ENCODE results near the gene CLIC4. TPM values are rescaled to one million over a fixed set of nuclear protein-coding genes. Genes with fewer than 3 reads are reported as not detected.

CLIC4 gene
- total RNA-seq, 6 donors from 2014 or later: 44.0 to 234 (median 147) TPM

- H3K4me1 ChIP-seq: peaks cover 10 to 21% (median 20%) of the 10 kb centered on the region in 4 donors
- ATAC-seq (ENCODE audit: low FRiP score in 2 of 2) (no peak), DNase-seq (no peak)
- no peaks in the 10 kb centered on the region for H3K27me3 ChIP-seq
- 95 to 96% methylated on average over 2 of the region's 2 CpGs for WGBS, 2 donors
- H3K4me3 ChIP-seq: no peak overlapping the region
- TF ChIP-seq EP300 (IDR thresholded peaks at IDR 0.05): no peak
- TF ChIP-seq CTCF (IDR thresholded peaks at IDR 0.05): no peak
- TF ChIP-seq POLR2AphosphoS5 (IDR thresholded peaks at IDR 0.05): no peak
- TF ChIP-seq POLR2A (IDR thresholded peaks at IDR 0.05): no peak
- H3K36me3 ChIP-seq: no peaks in the 10 kb centered on the region
- H3K9me3 ChIP-seq: no peaks in the 10 kb centered on the region
- H3K27ac ChIP-seq: no peak overlapping the region
Observed at GRCh38 chr1:24756395-24756794, 11.1 kb downstream of the CLIC4 start.

GRCh38 chr1:24759492-24759891 is 14.2 kb downstream of the CLIC4 start:
- TF ChIP-seq POLR2AphosphoS5 (IDR thresholded peaks at IDR 0.05) (no peak), EP300 (IDR thresholded peaks at IDR 0.05) (no peak), POLR2A (IDR thresholded peaks at IDR 0.05) (no peak), CTCF (IDR thresholded peaks at IDR 0.05) (no peak)
- 85% methylated on average over 5 of the region's 5 CpGs for WGBS, 2 donors
- no peak for ATAC-seq (ENCODE audit: low FRiP score in 2 of 2)
- H3K9me3 ChIP-seq: no peaks in the 10 kb centered on the region
- H3K36me3 ChIP-seq: no peaks in the 10 kb centered on the region
- DNase-seq: no peak
- no peak overlapping the region for H3K27ac ChIP-seq
- H3K27me3 ChIP-seq: no peaks in the 10 kb centered on the region
- H3K4me3 ChIP-seq: no peak overlapping the region
- H3K4me1 ChIP-seq: peaks cover 10 to 23% (median 21%) of the 10 kb centered on the region in 4 donors

GRCh38 chr1:24761582-24761981 is 16.3 kb downstream of the CLIC4 start:
- DNase-seq: no peak

GRCh38 chr1:24762133-24762676 is 17.0 kb downstream of the CLIC4 start:
- Histone ChIP-seq H3K4me3 (no peak overlapping the region), H3K36me3 (no peaks in the 10 kb centered on the region), H3K27me3 (no peaks in the 10 kb centered on the region), H3K9me3 (no peaks in the 10 kb centered on the region), H3K4me1 (peaks cover 23 to 38% (median 33%) of the 10 kb centered on the region in 4 donors), H3K27ac (peak overlapping the region; percentile 54 to 60 (median 58))
- peak; percentile 57 to 82 for ATAC-seq (ENCODE audit: low FRiP score in 2 of 2)
- DNase-seq: no peak
- WGBS, 2 donors: 77% methylated on average over 3 of the region's 3 CpGs
- TF ChIP-seq CTCF (IDR thresholded peaks at IDR 0.05) (no peak), POLR2A (IDR thresholded peaks at IDR 0.05) (peak in 1 of 4 donors; percentile 21), EP300 (IDR thresholded peaks at IDR 0.05) (peak in 1 of 4 donors; percentile 52)

More at GRCh38 chr1:24761582-24761981, 16.3 kb downstream of the CLIC4 start:
- Histone ChIP-seq H3K4me3 (no peak overlapping the region), H3K9me3 (no peaks in the 10 kb centered on the region), H3K27me3 (no peaks in the 10 kb centered on the region), H3K4me1 (peaks cover 23 to 38% (median 33%) of the 10 kb centered on the region in 4 donors), H3K36me3 (no peaks in the 10 kb centered on the region), H3K27ac (peak overlapping the region in 2 of 4 donors; percentile 54 to 57)
- no peak for ATAC-seq (ENCODE audit: low FRiP score in 2 of 2)
- TF ChIP-seq CTCF (IDR thresholded peaks at IDR 0.05): no peak
- no peak for TF ChIP-seq EP300 (IDR thresholded peaks at IDR 0.05)
- no peak for TF ChIP-seq POLR2A (IDR thresholded peaks at IDR 0.05)
- no peak for TF ChIP-seq POLR2AphosphoS5 (IDR thresholded peaks at IDR 0.05)
- 73 to 79% methylated on average over 1 of the region's 1 CpG for WGBS, 2 donors

GRCh38 chr1:24763671-24764070 is 18.4 kb downstream of the CLIC4 start:
- no peak overlapping the region for H3K4me3 ChIP-seq
- no peak for ATAC-seq (ENCODE audit: low FRiP score in 2 of 2)
- no peaks in the 10 kb centered on the region for H3K9me3 ChIP-seq
- TF ChIP-seq CTCF (IDR thresholded peaks at IDR 0.05) (no peak), POLR2AphosphoS5 (IDR thresholded peaks at IDR 0.05) (no peak), EP300 (IDR thresholded peaks at IDR 0.05) (no peak), POLR2A (IDR thresholded peaks at IDR 0.05) (no peak)
- DNase-seq: no peak
- H3K4me1 ChIP-seq: peaks cover 23 to 41% (median 35%) of the 10 kb centered on the region in 4 donors
- no peaks in the 10 kb centered on the region for H3K36me3 ChIP-seq
- 93 to 94% methylated on average over 3 of the region's 3 CpGs for WGBS, 2 donors
- H3K27ac ChIP-seq: no peak overlapping the region
- H3K27me3 ChIP-seq: no peaks in the 10 kb centered on the region

Data from upper lobe of left lung (tissue), 6 donors.